GM19324 (cell line): ENCODE results near the gene UBXN10.

Source experiments
- ATAC-seq: cut with Tn5 transposase; IDR thresholded peaks from one replicate; pipeline ENCODE4 v1.9.1; 2021; ENCODE audit warnings: mild to moderate bottlenecking, moderate library complexity; ENCODE audit not compliant: unreplicated experiment, low FRiP score

The UBXN10 gene

GRCh38 chr1:20180844-20181207, 5.1 kb upstream of the UBXN10 start:
- ATAC-seq = no peak

- no peak for ATAC-seq
Observed at GRCh38 chr1:20182415-20182814, 3.5 kb upstream of the UBXN10 start.

GRCh38 chr1:20183035-20183434, 2.9 kb upstream of the UBXN10 start:
- ATAC-seq = no peak

GRCh38 chr1:20183616-20184271, 2.2 kb upstream of the UBXN10 start:
- no peak for ATAC-seq

- no peak for ATAC-seq
Observed at GRCh38 chr1:20184481-20184900, 1.4 kb upstream of the UBXN10 start.

- ATAC-seq = no peak
Observed at GRCh38 chr1:20184997-20185833, 681 bp upstream of the UBXN10 start.

GRCh38 chr1:20187103-20187812, 1.4 kb downstream of the UBXN10 start:
- no peak for ATAC-seq

- no peak for ATAC-seq
Observed at GRCh38 chr1:20187813-20188454, 2.0 kb downstream of the UBXN10 start.

- no peak for ATAC-seq
Observed at GRCh38 chr1:20188455-20188817, 2.5 kb downstream of the UBXN10 start.

GRCh38 chr1:20189664-20190063, 3.8 kb downstream of the UBXN10 start:
- no peak for ATAC-seq

- ATAC-seq = no peak
Observed at GRCh38 chr1:20190256-20191160, 4.6 kb downstream of the UBXN10 start.

GRCh38 chr1:20191266-20191825, 5.5 kb downstream of the UBXN10 start:
- no peak for ATAC-seq

GRCh38 chr1:20192364-20192763, 6.5 kb downstream of the UBXN10 start:
- ATAC-seq = no peak

GRCh38 chr1:20192871-20193411, 7.0 kb downstream of the UBXN10 start:
- ATAC-seq = no peak

GRCh38 chr1:20194224-20194623, 8.3 kb downstream of the UBXN10 start:
- ATAC-seq = no peak

- ATAC-seq = no peak
Observed at GRCh38 chr1:20194757-20195461, 9.0 kb downstream of the UBXN10 start.

- no peak for ATAC-seq
Observed at GRCh38 chr1:20195462-20195780, 9.5 kb downstream of the UBXN10 start.

- no peak for ATAC-seq
Observed at GRCh38 chr1:20197329-20197791, 11.5 kb downstream of the UBXN10 start.

- no peak for ATAC-seq
Observed at GRCh38 chr1:20198296-20198695, 12.4 kb downstream of the UBXN10 start.
